H1 (cell line): ENCODE results near the gene ZNF599. TPM values are rescaled to one million over a fixed set of nuclear protein-coding genes. Genes with fewer than 3 reads are reported as not detected.

ENCODE experiments used
- BACH1 ChIP-seq: IDR thresholded peaks from 2 replicates; pipeline ENCODE4 v1.6.1; 2012; ENCODE audit warnings: low read length, improper control_type of control experiment
- BRCA1 ChIP-seq: IDR thresholded peaks from 2 replicates; pipeline ENCODE4 v1.6.1; 2012; ENCODE audit warnings: low read depth, low read length, improper control_type of control experiment
- MAFK ChIP-seq: IDR thresholded peaks from 2 replicates; pipeline ENCODE4 v1.6.1; 2012; ENCODE audit warnings: low read depth, mild to moderate bottlenecking, improper control_type of control experiment, low read length
- PHF8 ChIP-seq: fragments of 200-600 bp; sonication (generic); conservative IDR thresholded peaks from 2 replicates; pipeline ENCODE4 v1.7.1; 2012; ENCODE audit warnings: low read depth, mild to moderate bottlenecking, inconsistent platforms, low read length, moderate library complexity
- POLR2A ChIP-seq, 2 experiments: IDR thresholded peaks; 1 replicate in 1 of 2; 2 replicates in 1 of 2; pipeline ENCODE4 v1.6.1; 2011; ENCODE audit warnings: low read depth in 2 of 2, low read length in 2 of 2, mild to moderate bottlenecking in 2 of 2; ENCODE audit errors: control extremely low read depth in 1 of 2
- SIX5 ChIP-seq: IDR thresholded peaks from 2 replicates; pipeline ENCODE4 v1.6.1; 2011; ENCODE audit warnings: mild to moderate bottlenecking, low read depth, low read length
- TAF7 ChIP-seq: optimal IDR thresholded peaks from 2 replicates; pipeline ENCODE3; 2011; ENCODE audit warnings: low read depth, mild to moderate bottlenecking, inconsistent platforms, low read length, moderate library complexity, borderline replicate concordance
- TBP ChIP-seq: IDR thresholded peaks from 2 replicates; pipeline ENCODE4 v1.6.1; 2011; ENCODE audit warnings: low read depth, low read length, improper control_type of control experiment
- polyA plus RNA-seq, 7 experiments: library from polyadenylated mRNA; depleted of rRNA in 3 of 7; stranded (reverse) in 5 of 7; unstranded in 2 of 7; fragments of >200 nt in 5 of 7; fragments of 200-250 nt in 2 of 7; gene quantifications; 1 replicate in 5 of 7; 2 replicates in 1 of 7; 4 replicates in 1 of 7; pipeline versions ENCODE4 v1.2.1 to v1.2.3, GENCODE V29; 2011 to 2013; ENCODE audit warnings: missing spikeins in 2 of 7, mixed read lengths in 2 of 7
- total RNA-seq: library from RNA; stranded (reverse); fragmentation: NEBNext Ultra II Directional; extraction: Animal tissue kit (Norgen Biotek cat#: 25700); gene quantifications from 2 replicates; pipeline ENCODE4 v1.2.1, GENCODE V29; 2021

Gene ZNF599
- total and polyA plus RNA-seq, 2 of the 8 experiments (the other 6 are each of a cell fraction or from before 2014, with no cell fraction given), result 4.8 to 5.4 TPM

DNA sequence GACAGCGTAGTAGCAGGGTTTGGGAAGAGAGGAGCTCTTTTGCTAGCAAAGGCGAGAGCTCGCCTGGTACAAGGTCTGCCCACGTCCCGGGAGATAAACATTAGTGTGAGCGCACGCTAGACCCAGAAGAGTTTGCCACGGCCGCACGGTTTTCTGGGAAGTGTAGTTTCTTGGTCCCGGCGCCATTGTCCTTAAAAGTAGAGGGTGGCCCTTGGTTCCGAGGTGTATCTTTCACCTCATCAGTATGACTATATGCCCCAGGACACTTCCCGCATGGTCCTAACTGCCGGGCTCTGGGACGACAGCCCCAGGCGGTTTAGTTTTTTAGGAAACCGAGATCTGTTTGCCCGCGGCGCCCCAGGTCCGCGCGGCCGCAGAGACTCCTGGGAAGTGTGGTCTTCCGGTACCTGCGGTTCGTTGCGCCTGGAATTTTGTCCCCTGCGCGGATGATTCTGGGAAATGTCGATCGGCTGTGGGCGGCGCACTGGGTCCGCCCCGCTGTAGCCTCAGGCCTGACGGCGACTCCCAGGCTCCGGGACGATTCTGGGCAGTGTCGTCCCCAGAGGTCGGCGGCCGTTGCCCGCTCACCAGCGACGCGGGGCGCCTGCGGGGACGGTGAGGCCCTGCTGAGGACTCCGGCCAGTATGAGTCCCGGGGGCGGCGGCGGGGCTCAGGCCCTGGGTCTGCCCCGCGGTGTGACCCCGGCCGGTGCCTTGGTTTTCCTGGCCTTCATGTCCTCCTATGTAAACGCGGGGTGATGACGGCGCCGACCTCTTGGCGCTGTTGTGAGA is 39.1 kb downstream of the ZNF599 start, which contains the start of gene ZNF181 (continued):
- TF ChIP-seq SIX5, result peak; percentile 44
- TF ChIP-seq MAFK, result no peak
- peak; percentile 53; the same call in 1 of the 2 replicates for TF ChIP-seq BACH1
- TF ChIP-seq POLR2A (IDR thresholded peaks at IDR 0.05; ENCODE audit: control extremely low read depth in 1 of 2, low read depth in 2 of 2, low read length in 2 of 2), result peak; percentile 74 to 92
- TF ChIP-seq PHF8, result peak; percentile 98
- TF ChIP-seq TAF7, result peak; percentile 79
- TF ChIP-seq TBP, result peak; percentile 59
- TF ChIP-seq BRCA1, result no peak
- TF ChIP-seq, all 59 proteins: peak for 19
